GM10266 (cell line): ENCODE results near the gene SYK.

Source experiments
- DNase-seq: peaks from one replicate; pipeline ENCODE4 v3.0.0; 2012; ENCODE audit errors: extremely low spot score
- TF ChIP-seq, protein P1 (sequence below): IDR thresholded peaks from 2 replicates; pipeline ENCODE4 v1.5.1; 2012; ENCODE audit warnings: mild to moderate bottlenecking, low read depth; ENCODE audit not compliant: control insufficient read depth, insufficient read depth; ENCODE audit errors: missing control alignments

The SYK gene

DNA sequence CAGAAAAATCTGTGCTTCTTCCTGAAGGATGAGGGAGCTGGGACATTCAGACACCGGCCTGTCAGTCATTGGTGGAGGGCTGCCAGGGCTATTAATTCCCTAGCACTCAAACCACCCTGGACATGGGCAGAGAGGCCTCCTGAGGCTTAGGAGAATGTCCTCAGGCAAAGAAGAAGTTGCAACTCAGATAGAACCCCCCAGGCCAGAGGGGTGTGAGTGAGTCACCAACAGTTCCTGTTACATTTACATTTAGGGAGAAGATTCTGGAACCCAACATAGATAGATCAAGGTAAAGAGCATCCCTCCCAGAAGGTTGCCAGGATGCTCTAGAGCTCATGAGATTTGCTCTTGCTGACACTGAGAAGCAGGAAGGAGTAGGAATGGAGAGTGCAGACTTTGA is 29.2 kb upstream of the SYK start:
- TF ChIP-seq, protein P1, sequence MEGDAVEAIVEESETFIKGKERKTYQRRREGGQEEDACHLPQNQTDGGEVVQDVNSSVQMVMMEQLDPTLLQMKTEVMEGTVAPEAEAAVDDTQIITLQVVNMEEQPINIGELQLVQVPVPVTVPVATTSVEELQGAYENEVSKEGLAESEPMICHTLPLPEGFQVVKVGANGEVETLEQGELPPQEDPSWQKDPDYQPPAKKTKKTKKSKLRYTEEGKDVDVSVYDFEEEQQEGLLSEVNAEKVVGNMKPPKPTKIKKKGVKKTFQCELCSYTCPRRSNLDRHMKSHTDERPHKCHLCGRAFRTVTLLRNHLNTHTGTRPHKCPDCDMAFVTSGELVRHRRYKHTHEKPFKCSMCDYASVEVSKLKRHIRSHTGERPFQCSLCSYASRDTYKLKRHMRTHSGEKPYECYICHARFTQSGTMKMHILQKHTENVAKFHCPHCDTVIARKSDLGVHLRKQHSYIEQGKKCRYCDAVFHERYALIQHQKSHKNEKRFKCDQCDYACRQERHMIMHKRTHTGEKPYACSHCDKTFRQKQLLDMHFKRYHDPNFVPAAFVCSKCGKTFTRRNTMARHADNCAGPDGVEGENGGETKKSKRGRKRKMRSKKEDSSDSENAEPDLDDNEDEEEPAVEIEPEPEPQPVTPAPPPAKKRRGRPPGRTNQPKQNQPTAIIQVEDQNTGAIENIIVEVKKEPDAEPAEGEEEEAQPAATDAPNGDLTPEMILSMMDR, result no peak
- DNase-seq, result no peak

DNA sequence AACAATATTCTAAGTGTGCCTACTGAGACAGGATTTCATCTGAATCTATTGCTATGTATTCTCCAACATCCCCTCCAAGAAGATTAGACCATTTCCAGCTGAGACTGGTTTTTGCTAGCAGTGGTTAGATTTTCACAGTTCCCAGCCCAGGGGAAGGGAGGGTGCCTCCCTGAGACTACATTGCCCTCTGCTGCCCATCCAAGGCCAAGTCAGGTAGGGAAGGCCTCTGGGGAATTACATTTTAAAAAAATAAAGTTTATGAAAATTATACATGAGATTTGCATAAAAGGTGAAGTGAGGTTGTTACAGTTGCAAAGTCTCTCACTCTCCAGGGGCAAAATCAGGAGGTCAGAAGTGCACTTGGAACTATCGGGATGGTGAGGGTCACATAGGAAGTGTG is 28.0 kb upstream of the SYK start:
- DNase-seq, result peak; percentile 36
- TF ChIP-seq, protein P1, result peak; percentile 34

DNA sequence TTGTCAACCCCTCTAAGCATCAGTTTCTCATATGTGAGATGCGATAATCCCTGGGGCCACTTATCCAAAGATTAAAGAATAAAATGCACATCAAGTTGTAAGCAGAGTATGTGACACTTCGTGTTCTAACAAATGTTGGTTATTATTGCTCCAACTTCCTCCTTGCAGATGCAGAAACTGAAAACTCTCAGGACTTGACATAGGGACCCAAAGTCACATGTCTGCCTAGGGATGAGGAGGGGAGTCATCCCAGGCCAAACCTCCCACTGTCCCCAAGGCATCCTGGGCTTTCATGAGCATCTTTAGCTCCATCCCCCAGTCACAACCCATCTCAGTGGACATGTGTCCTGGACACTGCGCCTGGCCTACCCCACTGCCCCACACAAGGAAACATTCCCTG is 27.5 kb upstream of the SYK start:
- DNase-seq, result no peak
- TF ChIP-seq, protein P1, result no peak

DNA sequence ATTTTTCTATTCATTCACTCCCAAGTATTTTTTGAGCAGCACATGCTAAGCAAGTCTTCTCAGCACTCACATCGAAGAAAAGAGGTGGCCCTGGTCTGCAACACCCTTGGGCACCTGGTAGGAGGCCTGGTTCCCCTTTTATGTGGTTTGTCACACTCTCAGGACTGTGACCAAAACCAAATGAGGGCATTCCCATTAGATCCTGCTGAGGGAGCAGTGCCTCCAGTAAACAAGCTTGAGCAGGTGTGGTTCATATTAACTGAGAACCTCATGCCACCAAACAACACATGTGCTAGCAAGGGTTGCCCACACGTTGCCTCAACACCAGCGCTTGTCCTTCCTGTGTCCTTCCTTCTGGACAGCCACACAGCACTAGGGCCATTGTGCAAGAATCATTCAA is 26.9 kb upstream of the SYK start:
- DNase-seq, result peak; percentile 29
- TF ChIP-seq, protein P1, result peak; percentile 32

DNA sequence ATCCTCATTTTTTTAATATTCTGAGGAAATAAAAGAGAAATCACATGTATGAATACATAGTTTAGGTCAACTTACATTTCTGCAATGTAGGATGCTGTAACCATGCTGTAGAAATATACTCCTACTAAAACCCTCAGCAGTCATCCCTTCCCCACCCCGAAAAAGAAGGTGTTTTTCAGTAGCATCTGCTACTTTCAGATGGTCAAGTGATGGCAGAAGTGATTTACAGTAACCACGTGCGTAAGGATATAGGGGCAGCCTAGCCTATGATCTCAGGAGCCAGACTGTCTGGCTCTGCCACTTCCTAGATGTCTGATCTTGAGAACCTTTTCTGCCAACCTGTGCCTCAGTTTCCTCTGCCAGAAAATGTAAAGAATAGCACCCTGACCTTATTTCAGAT is 26.0 kb upstream of the SYK start:
- no peak for DNase-seq
- TF ChIP-seq, protein P1, result no peak

DNA sequence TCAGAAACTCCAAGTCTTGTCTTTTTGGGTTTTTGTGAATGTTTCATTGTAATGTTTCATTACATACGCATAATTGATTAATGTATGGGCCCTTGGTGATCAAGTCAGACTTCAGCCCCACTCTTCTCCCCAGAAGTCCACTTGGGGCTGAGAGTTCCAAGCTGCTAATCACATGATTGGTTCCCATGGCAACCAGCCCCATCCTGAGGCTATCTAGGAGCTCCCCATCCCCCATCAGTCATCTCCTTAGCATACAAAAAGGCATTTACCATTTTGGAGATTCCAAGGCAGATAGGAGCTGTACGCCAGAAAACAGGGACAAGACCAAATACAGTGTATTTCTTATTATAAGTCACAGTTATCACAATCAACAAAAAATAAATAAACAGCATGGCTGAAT is 22.9 kb upstream of the SYK start:
- TF ChIP-seq, protein P1, result no peak
- no peak for DNase-seq

DNA sequence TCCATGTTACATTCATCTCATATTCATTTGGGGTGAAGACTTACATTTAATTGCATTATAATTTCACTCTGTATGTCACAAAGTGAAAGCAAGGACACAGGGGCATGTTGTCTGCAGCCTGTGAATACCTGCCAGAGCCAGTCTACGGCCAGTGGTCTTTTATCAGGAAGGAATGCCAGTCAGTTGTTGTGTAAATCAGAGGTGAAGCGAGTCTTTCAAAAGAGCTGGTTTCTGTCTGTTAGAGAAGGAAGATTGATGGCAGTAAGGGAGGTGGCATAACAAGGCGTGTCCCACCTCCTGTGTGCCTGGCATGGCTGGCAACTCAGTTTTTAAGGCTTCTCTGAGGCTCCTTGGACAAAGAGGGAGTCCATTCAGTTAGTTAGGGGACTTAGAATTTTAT is 18.1 kb upstream of the SYK start:
- no peak for DNase-seq
- TF ChIP-seq, protein P1, result no peak
